HepG2 (cell line): ENCODE results near the gene RARRES1. TPM values are rescaled to one million over a fixed set of nuclear protein-coding genes. Genes with fewer than 3 reads are reported as not detected.

ENCODE experiments used
- ARID4A ChIP-seq: sonication (generic); formaldehyde crosslinking; IDR thresholded peaks from 2 replicates; pipeline ENCODE4 v1.5.0; 2020; ENCODE audit warnings: mild to moderate bottlenecking, missing genetic modification reagents, borderline replicate concordance
- GATA4 ChIP-seq: sonication (generic); IDR thresholded peaks from 2 replicates; pipeline ENCODE4 v1.6.1; 2016; ENCODE audit warnings: antibody characterized with exemption, low read depth, borderline replicate concordance
- HNF4G ChIP-seq, 2 experiments: sonication (generic) in 1 of 2; formaldehyde crosslinking in 1 of 2; IDR thresholded peaks; 2 replicates each; pipeline versions ENCODE4 v1.4.0 to v1.6.1; 2011 to 2020; ENCODE audit warnings: borderline replicate concordance in 2 of 2, low read depth in 2 of 2, mild to moderate bottlenecking in 2 of 2, low read length in 1 of 2, missing genetic modification reagents in 1 of 2, moderate library complexity in 1 of 2
- NONO ChIP-seq, 2 experiments: fragments of 450-650 bp in 1 of 2; sonication (generic) in 1 of 2; formaldehyde crosslinking in 1 of 2; IDR thresholded peaks in 1 of 2; conservative IDR thresholded peaks in 1 of 2; 2 replicates each; pipeline versions ENCODE4 v1.6.1 to v1.8.0; 2017 to 2022; ENCODE audit warnings: mild to moderate bottlenecking in 1 of 2, missing genetic modification reagents in 1 of 2, moderate library complexity in 1 of 2
- SNAI1 ChIP-seq: sonication (generic); formaldehyde crosslinking; IDR thresholded peaks from 2 replicates; pipeline ENCODE4 v1.5.0; 2020; ENCODE audit warnings: mild to moderate bottlenecking, missing genetic modification reagents, borderline replicate concordance
- WIZ ChIP-seq: sonication (generic); formaldehyde crosslinking; IDR thresholded peaks from 2 replicates; pipeline ENCODE4 v1.5.1; 2020; ENCODE audit warnings: mild to moderate bottlenecking, missing genetic modification reagents
- ZNF24 ChIP-seq: fragments of 450-650 bp; IDR thresholded peaks from 2 replicates; pipeline ENCODE4 v1.6.1; 2017; ENCODE audit warnings: antibody characterized with exemption, mild to moderate bottlenecking
- ZNF496 ChIP-seq: sonication (generic); formaldehyde crosslinking; IDR thresholded peaks from 2 replicates; pipeline ENCODE4 v1.8.1; 2023; ENCODE audit warnings: mild to moderate bottlenecking, moderate library complexity, missing genetic modification reagents; ENCODE audit not compliant: insufficient replicate concordance
- ZNF672 ChIP-seq: sonication (generic); formaldehyde crosslinking; IDR thresholded peaks from 2 replicates; pipeline ENCODE4 v1.8.1; 2022; ENCODE audit warnings: missing genetic modification reagents
- polyA plus RNA-seq, 8 experiments: library from polyadenylated mRNA; depleted of rRNA in 3 of 8; stranded (reverse) in 7 of 8; unstranded in 1 of 8; fragments of >200 nt; fragmentation: Illumina TruSeq in 4 of 8; extraction: Trizol in 4 of 8; gene quantifications; 2 replicates each; pipeline versions ENCODE4 v1.2.1 to v1.2.3, GENCODE V29; 2011 to 2016; ENCODE audit warnings: low read depth in 4 of 8, missing spikeins in 1 of 8, mixed read lengths in 1 of 8; ENCODE audit not compliant: insufficient read depth in 1 of 8
- total RNA-seq, 5 experiments: library from RNA; depleted of rRNA; stranded (reverse); fragments of >200 nt; fragmentation: Illumina TruSeq; extraction: Trizol; gene quantifications; 2 replicates each; pipeline ENCODE4 v1.2.3, GENCODE V29; 2016; ENCODE audit warnings: low read depth in 1 of 5
- TF ChIP-seq, protein P1 (sequence below): IDR thresholded peaks from 2 replicates; pipeline ENCODE4 v1.6.1; 2016; ENCODE audit warnings: mild to moderate bottlenecking
- TF ChIP-seq, protein P2 (sequence below): sonication (generic); formaldehyde crosslinking; IDR thresholded peaks from 2 replicates; pipeline ENCODE4 v1.4.0; 2020; ENCODE audit warnings: missing genetic modification reagents
- TF ChIP-seq, protein P3 (sequence below): IDR thresholded peaks from 2 replicates; pipeline ENCODE4 v1.6.1; 2016; ENCODE audit warnings: missing genetic modification reagents, missing compliant biosample characterization
- TF ChIP-seq, protein P4 (sequence below): sonication (generic); formaldehyde crosslinking; IDR thresholded peaks from 2 replicates; pipeline ENCODE4 v1.9.0; 2021; ENCODE audit warnings: missing genetic modification reagents, mild to moderate bottlenecking, borderline replicate concordance

Gene RARRES1
- total and polyA plus RNA-seq, 2 of the 13 experiments (the other 11 are each of a cell fraction or from before 2014, with no cell fraction given), result not detected

- TF ChIP-seq, protein P1, sequence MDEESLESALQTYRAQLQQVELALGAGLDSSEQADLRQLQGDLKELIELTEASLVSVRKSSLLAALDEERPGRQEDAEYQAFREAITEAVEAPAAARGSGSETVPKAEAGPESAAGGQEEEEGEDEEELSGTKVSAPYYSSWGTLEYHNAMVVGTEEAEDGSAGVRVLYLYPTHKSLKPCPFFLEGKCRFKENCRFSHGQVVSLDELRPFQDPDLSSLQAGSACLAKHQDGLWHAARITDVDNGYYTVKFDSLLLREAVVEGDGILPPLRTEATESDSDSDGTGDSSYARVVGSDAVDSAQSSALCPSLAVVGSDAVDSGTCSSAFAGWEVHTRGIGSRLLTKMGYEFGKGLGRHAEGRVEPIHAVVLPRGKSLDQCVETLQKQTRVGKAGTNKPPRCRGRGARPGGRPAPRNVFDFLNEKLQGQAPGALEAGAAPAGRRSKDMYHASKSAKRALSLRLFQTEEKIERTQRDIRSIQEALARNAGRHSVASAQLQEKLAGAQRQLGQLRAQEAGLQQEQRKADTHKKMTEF (CRISPR knock-in tag), result 0 out of 2 replicates have a peak, but pooled peaks have one; percentile 35
- TF ChIP-seq WIZ (CRISPR knock-in tag) (no peak), ZNF24 (0 out of 2 replicates have a peak, but pooled peaks have one; percentile 14), GATA4 (no peak), HNF4G (IDR thresholded peaks at IDR 0.05; ENCODE audit: borderline replicate concordance, low read depth, low read length) (peak; percentile 45; the same call in 1 of the 2 replicates), HNF4G (CRISPR knock-in tag; IDR thresholded peaks at IDR 0.05; ENCODE audit: borderline replicate concordance, low read depth) (no peak), NONO (IDR thresholded peaks at IDR 0.05) (no peak), NONO (CRISPR knock-in tag; conservative IDR thresholded peaks at IDR 0.05) (no peak), ARID4A (CRISPR knock-in tag) (no peak), SNAI1 (CRISPR knock-in tag) (no peak), ZNF672 (CRISPR knock-in tag) (no peak), ZNF496 (CRISPR knock-in tag) (no peak)
- TF ChIP-seq, protein P2, sequence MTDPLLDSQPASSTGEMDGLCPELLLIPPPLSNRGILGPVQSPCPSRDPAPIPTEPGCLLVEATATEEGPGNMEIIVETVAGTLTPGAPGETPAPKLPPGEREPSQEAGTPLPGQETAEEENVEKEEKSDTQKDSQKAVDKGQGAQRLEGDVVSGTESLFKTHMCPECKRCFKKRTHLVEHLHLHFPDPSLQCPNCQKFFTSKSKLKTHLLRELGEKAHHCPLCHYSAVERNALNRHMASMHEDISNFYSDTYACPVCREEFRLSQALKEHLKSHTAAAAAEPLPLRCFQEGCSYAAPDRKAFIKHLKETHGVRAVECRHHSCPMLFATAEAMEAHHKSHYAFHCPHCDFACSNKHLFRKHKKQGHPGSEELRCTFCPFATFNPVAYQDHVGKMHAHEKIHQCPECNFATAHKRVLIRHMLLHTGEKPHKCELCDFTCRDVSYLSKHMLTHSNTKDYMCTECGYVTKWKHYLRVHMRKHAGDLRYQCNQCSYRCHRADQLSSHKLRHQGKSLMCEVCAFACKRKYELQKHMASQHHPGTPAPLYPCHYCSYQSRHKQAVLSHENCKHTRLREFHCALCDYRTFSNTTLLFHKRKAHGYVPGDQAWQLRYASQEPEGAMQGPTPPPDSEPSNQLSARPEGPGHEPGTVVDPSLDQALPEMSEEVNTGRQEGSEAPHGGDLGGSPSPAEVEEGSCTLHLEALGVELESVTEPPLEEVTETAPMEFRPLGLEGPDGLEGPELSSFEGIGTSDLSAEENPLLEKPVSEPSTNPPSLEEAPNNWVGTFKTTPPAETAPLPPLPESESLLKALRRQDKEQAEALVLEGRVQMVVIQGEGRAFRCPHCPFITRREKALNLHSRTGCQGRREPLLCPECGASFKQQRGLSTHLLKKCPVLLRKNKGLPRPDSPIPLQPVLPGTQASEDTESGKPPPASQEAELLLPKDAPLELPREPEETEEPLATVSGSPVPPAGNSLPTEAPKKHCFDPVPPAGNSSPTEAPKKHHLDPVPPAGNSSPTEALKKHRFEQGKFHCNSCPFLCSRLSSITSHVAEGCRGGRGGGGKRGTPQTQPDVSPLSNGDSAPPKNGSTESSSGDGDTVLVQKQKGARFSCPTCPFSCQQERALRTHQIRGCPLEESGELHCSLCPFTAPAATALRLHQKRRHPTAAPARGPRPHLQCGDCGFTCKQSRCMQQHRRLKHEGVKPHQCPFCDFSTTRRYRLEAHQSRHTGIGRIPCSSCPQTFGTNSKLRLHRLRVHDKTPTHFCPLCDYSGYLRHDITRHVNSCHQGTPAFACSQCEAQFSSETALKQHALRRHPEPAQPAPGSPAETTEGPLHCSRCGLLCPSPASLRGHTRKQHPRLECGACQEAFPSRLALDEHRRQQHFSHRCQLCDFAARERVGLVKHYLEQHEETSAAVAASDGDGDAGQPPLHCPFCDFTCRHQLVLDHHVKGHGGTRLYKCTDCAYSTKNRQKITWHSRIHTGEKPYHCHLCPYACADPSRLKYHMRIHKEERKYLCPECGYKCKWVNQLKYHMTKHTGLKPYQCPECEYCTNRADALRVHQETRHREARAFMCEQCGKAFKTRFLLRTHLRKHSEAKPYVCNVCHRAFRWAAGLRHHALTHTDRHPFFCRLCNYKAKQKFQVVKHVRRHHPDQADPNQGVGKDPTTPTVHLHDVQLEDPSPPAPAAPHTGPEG, result no peak
- TF ChIP-seq, protein P3, sequence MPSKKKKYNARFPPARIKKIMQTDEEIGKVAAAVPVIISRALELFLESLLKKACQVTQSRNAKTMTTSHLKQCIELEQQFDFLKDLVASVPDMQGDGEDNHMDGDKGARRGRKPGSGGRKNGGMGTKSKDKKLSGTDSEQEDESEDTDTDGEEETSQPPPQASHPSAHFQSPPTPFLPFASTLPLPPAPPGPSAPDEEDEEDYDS (CRISPR knock-in tag), result no peak
- TF ChIP-seq, protein P4, sequence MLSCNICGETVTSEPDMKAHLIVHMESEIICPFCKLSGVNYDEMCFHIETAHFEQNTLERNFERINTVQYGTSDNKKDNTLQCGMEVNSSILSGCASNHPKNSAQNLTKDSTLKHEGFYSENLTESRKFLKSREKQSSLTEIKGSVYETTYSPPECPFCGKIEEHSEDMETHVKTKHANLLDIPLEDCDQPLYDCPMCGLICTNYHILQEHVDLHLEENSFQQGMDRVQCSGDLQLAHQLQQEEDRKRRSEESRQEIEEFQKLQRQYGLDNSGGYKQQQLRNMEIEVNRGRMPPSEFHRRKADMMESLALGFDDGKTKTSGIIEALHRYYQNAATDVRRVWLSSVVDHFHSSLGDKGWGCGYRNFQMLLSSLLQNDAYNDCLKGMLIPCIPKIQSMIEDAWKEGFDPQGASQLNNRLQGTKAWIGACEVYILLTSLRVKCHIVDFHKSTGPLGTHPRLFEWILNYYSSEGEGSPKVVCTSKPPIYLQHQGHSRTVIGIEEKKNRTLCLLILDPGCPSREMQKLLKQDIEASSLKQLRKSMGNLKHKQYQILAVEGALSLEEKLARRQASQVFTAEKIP (CRISPR knock-in tag), result no peak
Observed at GRCh38 chr3:158768881-158769543, 36.8 kb upstream of the RARRES1 start (continued).
